22Rv1 (cell line): Measurements from ENCODE around the gene SELPLG.

Source experiments
- ZFX ChIP-seq: fragments of 450-650 bp; IDR thresholded peaks from 2 replicates; pipeline ENCODE4 v1.6.1; 2017; ENCODE audit warnings: antibody characterized with exemption, borderline replicate concordance
- TF ChIP-seq, protein P1 (sequence below): fragments of 450-650 bp; IDR thresholded peaks from 2 replicates; pipeline ENCODE4 v1.5.1; 2017; ENCODE audit warnings: mild to moderate bottlenecking

DNA sequence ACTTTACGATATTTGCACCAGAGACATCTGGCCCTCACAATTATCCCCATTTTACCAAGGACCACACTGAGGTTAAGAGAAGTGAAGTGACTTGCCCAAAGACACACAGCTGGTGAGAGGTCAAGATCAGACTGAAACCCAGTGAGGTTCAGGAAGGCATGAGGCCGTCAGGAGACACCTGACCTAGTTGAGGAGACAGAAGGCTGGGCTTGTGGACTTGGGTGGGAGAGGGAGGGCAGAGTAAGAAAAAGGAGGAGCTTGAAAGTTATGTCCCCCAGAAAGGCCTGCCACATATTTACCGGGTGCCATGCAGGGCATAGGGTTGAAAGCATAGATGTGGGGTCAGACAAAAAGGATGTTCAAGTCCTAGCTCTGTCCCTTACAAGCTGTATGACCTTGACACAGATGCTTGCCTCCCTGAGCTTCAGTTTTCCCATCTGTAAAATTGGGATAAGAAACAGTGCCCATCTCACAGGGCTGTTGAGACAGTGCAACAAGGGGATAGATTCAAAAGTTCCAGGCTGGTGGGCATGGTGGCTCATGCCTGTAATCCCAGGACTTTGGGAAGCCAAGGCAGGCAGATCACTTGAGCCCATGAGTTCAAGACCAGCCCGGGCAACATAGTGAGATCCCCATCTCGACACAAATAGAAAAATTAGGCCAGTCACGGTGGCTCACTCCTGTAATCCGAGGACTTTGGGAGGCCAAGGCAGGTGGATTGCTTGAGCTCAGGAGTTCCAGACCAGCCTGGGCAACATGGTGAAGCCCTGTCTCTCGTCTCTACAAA is 6.4 kb downstream of the SELPLG start:
- TF ChIP-seq, protein P1, sequence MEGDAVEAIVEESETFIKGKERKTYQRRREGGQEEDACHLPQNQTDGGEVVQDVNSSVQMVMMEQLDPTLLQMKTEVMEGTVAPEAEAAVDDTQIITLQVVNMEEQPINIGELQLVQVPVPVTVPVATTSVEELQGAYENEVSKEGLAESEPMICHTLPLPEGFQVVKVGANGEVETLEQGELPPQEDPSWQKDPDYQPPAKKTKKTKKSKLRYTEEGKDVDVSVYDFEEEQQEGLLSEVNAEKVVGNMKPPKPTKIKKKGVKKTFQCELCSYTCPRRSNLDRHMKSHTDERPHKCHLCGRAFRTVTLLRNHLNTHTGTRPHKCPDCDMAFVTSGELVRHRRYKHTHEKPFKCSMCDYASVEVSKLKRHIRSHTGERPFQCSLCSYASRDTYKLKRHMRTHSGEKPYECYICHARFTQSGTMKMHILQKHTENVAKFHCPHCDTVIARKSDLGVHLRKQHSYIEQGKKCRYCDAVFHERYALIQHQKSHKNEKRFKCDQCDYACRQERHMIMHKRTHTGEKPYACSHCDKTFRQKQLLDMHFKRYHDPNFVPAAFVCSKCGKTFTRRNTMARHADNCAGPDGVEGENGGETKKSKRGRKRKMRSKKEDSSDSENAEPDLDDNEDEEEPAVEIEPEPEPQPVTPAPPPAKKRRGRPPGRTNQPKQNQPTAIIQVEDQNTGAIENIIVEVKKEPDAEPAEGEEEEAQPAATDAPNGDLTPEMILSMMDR: no peak
- TF ChIP-seq ZFX: no peak
